Nephron (organoid): ENCODE measurements around the gene ZSWIM5.
"Not testable (repeated sequence)": the region's sequence is repeated elsewhere in the genome, so short reads cannot be mapped to it uniquely, and the experiment has no call there.

Experiments used
- H3K27ac Mint-ChIP-seq, 3 experiments: 2 replicates each; pipeline ENCODE4 v1.8.0; 2020; ENCODE audit warnings: mixed read lengths in 3 of 3, mild to moderate bottlenecking in 2 of 3, moderate library complexity in 1 of 3
- H3K27me3 Mint-ChIP-seq: 2 replicates; pipeline ENCODE4 v1.8.0; 2021; ENCODE audit warnings: low read depth, mild to moderate bottlenecking, moderate library complexity, mixed read lengths
- H3K36me3 Mint-ChIP-seq: 2 replicates; pipeline ENCODE4 v1.8.0; 2020; ENCODE audit warnings: low read depth, mixed read lengths
- H3K4me1 Mint-ChIP-seq: 2 replicates; pipeline ENCODE4 v1.8.0; 2020; ENCODE audit warnings: mixed read lengths
- H3K4me3 Mint-ChIP-seq, 3 experiments: 2 replicates each; pipeline ENCODE4 v1.8.0; 2020; ENCODE audit warnings: mild to moderate bottlenecking in 3 of 3, mixed read lengths in 3 of 3, moderate library complexity in 2 of 3
- H3K9me3 Mint-ChIP-seq: 2 replicates; pipeline ENCODE4 v1.8.0; 2020; ENCODE audit warnings: mixed read lengths
- TF ChIP-seq, protein P1 (sequence below), 3 experiments: fragments of 200-600 bp; sonication (generic); IDR thresholded peaks; one replicate each; pipeline ENCODE4 v1.5.0; 2021; ENCODE audit warnings: antibody characterized with exemption in 3 of 3; ENCODE audit not compliant: unreplicated experiment in 3 of 3

Gene ZSWIM5

GRCh38 chr1:45205910-45206721, at the start of gene ZSWIM5:
Gene ZSWIM5 (minus strand): TSS chr1:45206605. CDS start chr1:45206350, 255 bp downstream.
- Mint-ChIP-seq H3K36me3 (no peaks in the 10 kb centered on the region), H3K27me3 (peaks cover 63% of the 10 kb centered on the region), H3K27ac (peak within 1 kb of the TSS; percentile 75 to 96 (median 76)), H3K4me3 (peak within 1 kb of the TSS; percentile 88 to 95 (median 93)), H3K4me1 (peaks cover 19% of the 10 kb centered on the region), H3K9me3 (no peaks in the 10 kb centered on the region)
- TF ChIP-seq, protein P1, sequence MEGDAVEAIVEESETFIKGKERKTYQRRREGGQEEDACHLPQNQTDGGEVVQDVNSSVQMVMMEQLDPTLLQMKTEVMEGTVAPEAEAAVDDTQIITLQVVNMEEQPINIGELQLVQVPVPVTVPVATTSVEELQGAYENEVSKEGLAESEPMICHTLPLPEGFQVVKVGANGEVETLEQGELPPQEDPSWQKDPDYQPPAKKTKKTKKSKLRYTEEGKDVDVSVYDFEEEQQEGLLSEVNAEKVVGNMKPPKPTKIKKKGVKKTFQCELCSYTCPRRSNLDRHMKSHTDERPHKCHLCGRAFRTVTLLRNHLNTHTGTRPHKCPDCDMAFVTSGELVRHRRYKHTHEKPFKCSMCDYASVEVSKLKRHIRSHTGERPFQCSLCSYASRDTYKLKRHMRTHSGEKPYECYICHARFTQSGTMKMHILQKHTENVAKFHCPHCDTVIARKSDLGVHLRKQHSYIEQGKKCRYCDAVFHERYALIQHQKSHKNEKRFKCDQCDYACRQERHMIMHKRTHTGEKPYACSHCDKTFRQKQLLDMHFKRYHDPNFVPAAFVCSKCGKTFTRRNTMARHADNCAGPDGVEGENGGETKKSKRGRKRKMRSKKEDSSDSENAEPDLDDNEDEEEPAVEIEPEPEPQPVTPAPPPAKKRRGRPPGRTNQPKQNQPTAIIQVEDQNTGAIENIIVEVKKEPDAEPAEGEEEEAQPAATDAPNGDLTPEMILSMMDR (IDR thresholded peaks at IDR 0.05; ENCODE audit: unreplicated experiment in 3 of 3), result no peak

- Mint-ChIP-seq H3K4me1 (no peaks in the 10 kb centered on the region), H3K27me3 (peaks cover 18% of the 10 kb centered on the region), H3K27ac (no peak overlapping the region), H3K4me3 (no peak overlapping the region), H3K36me3 (peaks cover 7% of the 10 kb centered on the region), H3K9me3 (peaks cover 24% of the 10 kb centered on the region)
- TF ChIP-seq, protein P1 (IDR thresholded peaks at IDR 0.05; ENCODE audit: unreplicated experiment in 3 of 3), result no peak
Measured at GRCh38 chr1:45254490-45254889, 48.1 kb upstream of the ZSWIM5 start.

DNA sequence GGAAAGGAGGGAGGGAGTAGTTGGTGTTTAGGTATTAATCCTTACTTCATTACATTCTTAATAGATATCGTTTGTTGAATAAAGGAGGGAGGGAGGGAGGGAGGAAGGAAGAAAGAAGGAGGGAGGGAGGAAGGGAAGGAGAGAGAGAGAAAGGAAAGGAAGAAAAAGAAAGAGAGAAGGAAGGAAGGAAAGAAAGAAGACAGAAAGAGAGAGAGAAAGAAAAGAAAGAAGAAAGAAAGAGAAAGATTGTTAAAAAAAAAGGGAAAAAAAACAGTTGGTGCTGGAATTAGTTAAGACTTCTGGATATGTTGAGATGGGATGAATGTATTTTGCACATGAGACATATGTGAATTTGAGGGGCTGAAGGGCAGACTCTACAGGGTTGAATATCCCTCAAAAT, 44.1 kb upstream of the ZSWIM5 start:
- H3K36me3 Mint-ChIP-seq, result no peaks in the 10 kb centered on the region
- H3K9me3 Mint-ChIP-seq, result peaks cover 6% of the 10 kb centered on the region
- H3K4me3 Mint-ChIP-seq, result no peak overlapping the region
- H3K27me3 Mint-ChIP-seq, result peaks cover 18% of the 10 kb centered on the region
- TF ChIP-seq, protein P1 (IDR thresholded peaks at IDR 0.05; ENCODE audit: unreplicated experiment in 3 of 3), result no peak
- no peaks in the 10 kb centered on the region for H3K4me1 Mint-ChIP-seq
- no peak overlapping the region for H3K27ac Mint-ChIP-seq

DNA sequence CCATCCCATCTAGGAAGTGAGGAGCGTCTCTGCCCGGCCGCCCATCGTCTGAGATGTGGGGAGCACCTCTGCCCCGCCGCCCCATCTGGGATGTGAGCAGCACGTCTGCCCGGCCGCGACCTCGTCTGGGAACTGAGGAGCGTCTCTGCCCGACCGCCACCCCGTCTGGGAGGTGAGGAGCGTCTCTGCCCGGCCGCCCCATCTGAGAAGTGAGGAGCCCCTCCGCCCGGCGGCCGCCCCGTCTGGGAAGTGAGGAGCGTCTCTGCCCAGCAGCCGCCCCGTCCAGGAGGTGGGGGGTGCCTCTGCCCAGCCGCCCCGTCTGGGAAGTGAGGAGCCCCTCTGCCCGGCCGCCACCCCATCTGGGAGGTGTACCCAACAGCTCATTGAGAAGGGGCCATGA, 41.6 kb upstream of the ZSWIM5 start:
- H3K27me3 Mint-ChIP-seq, result peaks cover 20% of the 10 kb centered on the region
- not testable (repeated sequence) for H3K4me1 Mint-ChIP-seq, H3K36me3 Mint-ChIP-seq, H3K4me3 Mint-ChIP-seq, H3K27ac Mint-ChIP-seq, H3K9me3 Mint-ChIP-seq

- no peaks in the 10 kb centered on the region for H3K36me3 Mint-ChIP-seq
- H3K4me3 Mint-ChIP-seq, result no peak overlapping the region
- H3K27ac Mint-ChIP-seq, result no peak overlapping the region
- peaks cover 14% of the 10 kb centered on the region for H3K27me3 Mint-ChIP-seq
- H3K9me3 Mint-ChIP-seq, result peaks cover 18% of the 10 kb centered on the region
- H3K4me1 Mint-ChIP-seq, result no peaks in the 10 kb centered on the region
- TF ChIP-seq, protein P1 (IDR thresholded peaks at IDR 0.05; ENCODE audit: unreplicated experiment in 3 of 3), result no peak
Measured at GRCh38 chr1:45246760-45247159, 40.4 kb upstream of the ZSWIM5 start.

DNA sequence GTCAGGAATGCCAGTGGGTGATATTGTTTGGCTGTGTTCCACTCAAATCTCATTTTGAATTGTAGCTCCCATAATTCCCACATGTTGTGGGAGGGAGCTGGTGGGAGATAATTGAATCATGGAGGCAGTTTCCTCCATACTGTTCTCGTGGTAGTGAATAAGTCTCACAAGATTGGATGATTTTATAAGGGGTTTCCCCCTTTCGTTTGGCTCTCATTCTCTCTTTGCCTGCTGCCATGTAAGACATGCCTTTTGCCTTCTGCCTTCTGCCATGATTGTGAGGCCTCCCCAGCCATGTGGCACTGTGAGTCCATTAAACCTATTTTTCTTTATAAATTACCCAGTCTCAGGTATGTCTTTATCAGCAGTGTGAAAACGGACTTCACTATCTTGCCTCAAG, 40.0 kb upstream of the ZSWIM5 start:
- peaks cover 20% of the 10 kb centered on the region for H3K9me3 Mint-ChIP-seq
- H3K4me1 Mint-ChIP-seq, H3K27me3 Mint-ChIP-seq, H3K27ac Mint-ChIP-seq, H3K36me3 Mint-ChIP-seq, H3K4me3 Mint-ChIP-seq: not testable (repeated sequence)

DNA sequence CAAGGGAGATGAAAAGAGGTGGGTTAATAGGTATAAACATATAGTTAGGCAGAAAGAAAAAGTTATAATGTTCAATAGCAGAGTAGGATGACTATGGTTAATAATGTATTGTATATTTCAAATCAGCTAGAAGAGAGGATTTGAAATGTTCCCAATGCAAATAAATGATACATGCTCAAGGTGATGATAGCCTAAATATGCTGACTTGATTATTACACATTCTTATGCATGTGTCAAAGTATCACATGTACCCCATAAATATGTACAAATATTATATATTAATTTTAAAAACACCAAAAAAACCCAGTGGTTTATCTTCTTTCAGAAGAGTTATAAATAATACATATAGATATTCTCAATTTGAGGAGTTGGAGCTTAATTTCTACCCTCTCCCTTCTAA, 38.3 kb upstream of the ZSWIM5 start:
- no peaks in the 10 kb centered on the region for H3K36me3 Mint-ChIP-seq
- peaks cover 26% of the 10 kb centered on the region for H3K9me3 Mint-ChIP-seq
- no peak overlapping the region for H3K27ac Mint-ChIP-seq
- no peaks in the 10 kb centered on the region for H3K4me1 Mint-ChIP-seq
- H3K4me3 Mint-ChIP-seq, result no peak overlapping the region
- TF ChIP-seq, protein P1 (IDR thresholded peaks at IDR 0.05; ENCODE audit: unreplicated experiment in 3 of 3), result no peak
- H3K27me3 Mint-ChIP-seq, result peaks cover 4% of the 10 kb centered on the region
